AG04449 (cell line): ENCODE measurements around the gene MRLN.
"Not testable (repeated sequence)": the region's sequence is repeated elsewhere in the genome, so short reads cannot be mapped to it uniquely, and the experiment has no call there.

Experiments used
- CTCF ChIA-PET: fragments of 350-600 bp; formaldehyde crosslinking; extraction: SDS; loops from one replicate; lab custom pipeline; 2021; ENCODE audit warnings: antibody characterized with exemption; lab: Yijun Ruan, JAX
- POLR2A ChIA-PET: fragments of 400-600, 350-600 bp; formaldehyde crosslinking; extraction: SDS; loops from one replicate; lab custom pipeline; 2020; ENCODE audit warnings: antibody characterized with exemption, inconsistent platforms; lab: Yijun Ruan, JAX
- DNase-seq: peaks from one replicate; pipeline ENCODE4 v3.0.0-alpha.2; 2010; ENCODE audit warnings: low read depth, low spot score
- H3K4me3 ChIP-seq: 2 replicates; pipeline ENCODE4 v1.5.1; 2011; ENCODE audit warnings: low read depth, mild to moderate bottlenecking, control low read depth, low read length
- TF ChIP-seq, protein P1 (sequence below): IDR thresholded peaks from one replicate; pipeline ENCODE4 v1.5.1; 2011; ENCODE audit warnings: mild to moderate bottlenecking, moderate library complexity, low read length, control low read depth, inconsistent platforms; ENCODE audit not compliant: insufficient read depth; ENCODE audit errors: missing control alignments

The MRLN gene

GRCh38 chr10:59745163-59745650 lies 8.0 kb downstream of the MRLN start:
- TF ChIP-seq, protein P1, sequence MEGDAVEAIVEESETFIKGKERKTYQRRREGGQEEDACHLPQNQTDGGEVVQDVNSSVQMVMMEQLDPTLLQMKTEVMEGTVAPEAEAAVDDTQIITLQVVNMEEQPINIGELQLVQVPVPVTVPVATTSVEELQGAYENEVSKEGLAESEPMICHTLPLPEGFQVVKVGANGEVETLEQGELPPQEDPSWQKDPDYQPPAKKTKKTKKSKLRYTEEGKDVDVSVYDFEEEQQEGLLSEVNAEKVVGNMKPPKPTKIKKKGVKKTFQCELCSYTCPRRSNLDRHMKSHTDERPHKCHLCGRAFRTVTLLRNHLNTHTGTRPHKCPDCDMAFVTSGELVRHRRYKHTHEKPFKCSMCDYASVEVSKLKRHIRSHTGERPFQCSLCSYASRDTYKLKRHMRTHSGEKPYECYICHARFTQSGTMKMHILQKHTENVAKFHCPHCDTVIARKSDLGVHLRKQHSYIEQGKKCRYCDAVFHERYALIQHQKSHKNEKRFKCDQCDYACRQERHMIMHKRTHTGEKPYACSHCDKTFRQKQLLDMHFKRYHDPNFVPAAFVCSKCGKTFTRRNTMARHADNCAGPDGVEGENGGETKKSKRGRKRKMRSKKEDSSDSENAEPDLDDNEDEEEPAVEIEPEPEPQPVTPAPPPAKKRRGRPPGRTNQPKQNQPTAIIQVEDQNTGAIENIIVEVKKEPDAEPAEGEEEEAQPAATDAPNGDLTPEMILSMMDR = no peak
- no peak for DNase-seq
- POLR2A ChIA-PET = no interaction called here
- CTCF ChIA-PET = no interaction called here
- no peak overlapping the region for H3K4me3 ChIP-seq

GRCh38 chr10:59744762-59745161 lies 8.5 kb downstream of the MRLN start:
- POLR2A ChIA-PET, CTCF ChIA-PET, H3K4me3 ChIP-seq, DNase-seq: not testable (repeated sequence)

DNA sequence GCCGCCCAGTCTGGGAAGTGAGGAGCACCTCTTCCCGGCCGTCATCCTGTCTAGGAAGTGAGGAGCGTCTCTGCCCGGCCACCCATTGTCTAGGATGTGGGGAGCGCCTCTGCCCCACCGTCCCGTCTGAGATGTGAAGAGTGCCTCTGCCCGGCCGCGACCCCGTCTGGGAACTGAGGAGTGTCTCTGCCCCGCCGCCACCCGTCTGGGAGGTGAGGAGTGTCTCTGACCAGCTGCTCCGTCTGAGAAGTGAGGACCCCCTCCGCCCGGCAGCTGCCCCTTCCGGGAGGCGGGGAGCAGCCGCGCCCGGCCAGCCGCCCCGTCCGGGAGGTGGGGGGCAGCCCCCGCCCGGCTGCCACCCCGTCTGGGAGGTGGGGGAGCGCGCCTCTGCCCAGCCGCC lies 9.1 kb downstream of the MRLN start:
- DNase-seq, CTCF ChIA-PET, POLR2A ChIA-PET: not testable (repeated sequence)

GRCh38 chr10:59741583-59741982 lies 11.7 kb downstream of the MRLN start:
- CTCF ChIA-PET = no interaction called here
- POLR2A ChIA-PET = no interaction called here
- DNase-seq = no peak
- no peak overlapping the region for H3K4me3 ChIP-seq
- TF ChIP-seq, protein P1 = no peak

More for the DNA sequence above, 9.1 kb downstream of the MRLN start:
- H3K4me3 ChIP-seq = not testable (repeated sequence)

- TF ChIP-seq, protein P1 = no peak
Observed at GRCh38 chr10:59741048-59741447, 12.2 kb downstream of the MRLN start.

GRCh38 chr10:59736749-59737148 lies 16.5 kb downstream of the MRLN start:
- ChIA-PET CTCF (no interaction called here), POLR2A (no interaction called here)
- DNase-seq = no peak
- TF ChIP-seq, protein P1 = no peak
- H3K4me3 ChIP-seq = no peak overlapping the region

More at GRCh38 chr10:59741048-59741447, 12.2 kb downstream of the MRLN start:
- no peak overlapping the region for H3K4me3 ChIP-seq
- CTCF ChIA-PET = no interaction called here
- no peak for DNase-seq
- POLR2A ChIA-PET = no interaction called here

- POLR2A ChIA-PET = no interaction called here
- CTCF ChIA-PET = no interaction called here
- no peak overlapping the region for H3K4me3 ChIP-seq
- no peak for DNase-seq
- TF ChIP-seq, protein P1 = no peak
Observed at GRCh38 chr10:59735296-59735695, 18.0 kb downstream of the MRLN start.
